Neural cell (in vitro differentiated cells): ENCODE results near the gene GRK7.

Source experiments
- EP300 ChIP-seq: fragments of 450-650 bp; conservative IDR thresholded peaks from 2 replicates; pipeline ENCODE4 v1.6.1; 2014; ENCODE audit warnings: antibody characterized with exemption, mild to moderate bottlenecking, moderate library complexity; ENCODE audit not compliant: poor library complexity, severe bottlenecking
- EZH2 ChIP-seq: fragments of 200-600, 300-800 bp; shearing (Covaris generic), sonication (generic); IDR thresholded peaks from 2 replicates; pipeline ENCODE4 v1.6.1; 2014; ENCODE audit warnings: antibody characterized with exemption, low read length, borderline replicate concordance, mild to moderate bottlenecking; ENCODE audit not compliant: insufficient read depth, poor library complexity, severe bottlenecking
- RAD21 ChIP-seq: fragments of 450-650 bp; conservative IDR thresholded peaks from 2 replicates; pipeline ENCODE4 v1.6.1; 2014; ENCODE audit warnings: antibody characterized with exemption, mild to moderate bottlenecking, moderate library complexity
- TAF1 ChIP-seq: IDR thresholded peaks from 2 replicates; pipeline ENCODE4 v1.6.1; 2012; ENCODE audit warnings: low read depth

DNA sequence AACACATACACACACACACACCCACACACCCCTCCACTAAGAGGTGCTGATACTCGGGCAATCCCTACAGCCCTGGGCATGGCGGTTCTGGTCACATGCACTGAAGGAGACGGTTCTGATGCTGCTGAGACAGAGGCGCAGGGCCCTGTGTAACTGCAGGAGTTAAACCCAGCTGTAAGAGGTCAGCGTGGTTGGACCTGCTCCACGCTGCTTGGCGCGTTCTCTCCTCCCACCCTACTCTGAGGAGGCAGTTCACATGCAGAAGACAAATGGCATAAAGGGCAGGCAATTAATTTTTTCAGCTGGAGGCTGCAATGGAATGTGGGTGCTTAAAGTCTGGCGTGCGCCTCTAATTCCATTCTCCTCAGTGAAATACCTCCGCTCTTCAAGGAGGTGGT, 35.2 kb downstream of the GRK7 start:
- TF ChIP-seq EZH2, result no peak
- TF ChIP-seq RAD21, result no peak
- no peak for TF ChIP-seq EP300
- TF ChIP-seq TAF1, result no peak
